Measurements from ENCODE around the gene RCAN3.
"Not testable (repeated sequence)": the region's sequence is repeated elsewhere in the genome, so short reads cannot be mapped to it uniquely, and the experiment has no call there.

Gene RCAN3

DNA sequence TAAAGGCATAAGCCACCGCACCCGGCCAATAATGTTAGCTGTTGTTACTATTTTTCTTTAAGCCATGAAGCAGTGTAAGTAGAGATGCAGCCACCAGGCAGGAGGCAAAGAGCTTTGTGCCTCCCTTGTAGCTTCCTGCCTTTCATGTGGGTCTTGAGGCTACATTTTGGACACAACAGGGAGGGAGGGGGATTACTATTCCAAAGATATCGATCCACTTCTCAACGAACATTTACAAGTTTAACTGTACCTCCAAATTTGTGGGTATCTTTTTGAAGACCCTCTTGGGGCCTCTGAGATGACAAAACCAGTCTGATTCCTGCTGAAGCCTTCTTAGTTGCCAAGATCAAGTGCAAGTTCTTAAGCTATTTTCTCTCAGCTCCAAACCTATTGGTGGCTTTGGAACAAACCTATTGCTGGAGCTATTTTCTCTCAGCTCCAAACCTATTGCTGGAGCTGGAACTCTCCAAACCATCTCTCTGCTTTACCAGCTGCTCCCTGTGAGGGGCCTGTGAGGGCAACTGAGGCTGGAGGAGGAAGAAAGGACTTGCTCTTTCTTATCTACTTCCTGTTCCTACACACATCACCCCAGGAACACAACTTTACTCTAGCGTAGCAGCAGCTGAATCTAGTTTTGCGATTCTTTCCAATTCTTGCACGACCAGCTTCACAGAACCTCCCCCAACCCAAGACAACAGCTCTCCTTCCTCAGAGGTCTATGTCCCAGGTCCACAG lies 16.1 kb upstream of the RCAN3 start:
- DNase-seq (ENCODE audit: low read depth in 2 of 2), result no peak

GRCh38 chr1:24487455-24487854 lies 15.2 kb upstream of the RCAN3 start:
- no peak for DNase-seq (ENCODE audit: low read depth in 2 of 2)

DNA sequence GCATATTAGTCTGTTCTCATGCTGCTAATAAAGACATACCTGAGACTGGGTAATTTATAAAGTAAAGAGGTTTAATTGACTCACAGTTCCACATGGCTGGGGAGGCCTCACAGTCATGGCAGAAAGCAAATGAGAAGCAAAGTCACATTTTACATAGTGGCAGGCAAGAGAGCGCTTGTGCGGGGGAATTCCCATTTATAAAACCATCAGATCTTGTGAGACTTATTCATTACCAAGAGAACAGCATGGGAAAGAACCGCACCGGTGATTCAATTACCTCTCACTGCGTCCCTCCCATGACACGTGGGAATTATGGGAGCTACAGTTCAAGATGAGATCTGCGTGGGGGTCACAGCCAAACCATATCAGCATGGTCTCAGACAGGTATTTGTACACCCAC lies 14.5 kb upstream of the RCAN3 start:
- DNase-seq (ENCODE audit: low read depth in 2 of 2), result peak; percentile 58 to 61

GRCh38 chr1:24489674-24490073 lies 13.0 kb upstream of the RCAN3 start:
- DNase-seq (ENCODE audit: low read depth in 2 of 2), result no peak

GRCh38 chr1:24490101-24490781 lies 12.4 kb upstream of the RCAN3 start:
- DNase-seq (ENCODE audit: low read depth in 2 of 2), result no peak

DNA sequence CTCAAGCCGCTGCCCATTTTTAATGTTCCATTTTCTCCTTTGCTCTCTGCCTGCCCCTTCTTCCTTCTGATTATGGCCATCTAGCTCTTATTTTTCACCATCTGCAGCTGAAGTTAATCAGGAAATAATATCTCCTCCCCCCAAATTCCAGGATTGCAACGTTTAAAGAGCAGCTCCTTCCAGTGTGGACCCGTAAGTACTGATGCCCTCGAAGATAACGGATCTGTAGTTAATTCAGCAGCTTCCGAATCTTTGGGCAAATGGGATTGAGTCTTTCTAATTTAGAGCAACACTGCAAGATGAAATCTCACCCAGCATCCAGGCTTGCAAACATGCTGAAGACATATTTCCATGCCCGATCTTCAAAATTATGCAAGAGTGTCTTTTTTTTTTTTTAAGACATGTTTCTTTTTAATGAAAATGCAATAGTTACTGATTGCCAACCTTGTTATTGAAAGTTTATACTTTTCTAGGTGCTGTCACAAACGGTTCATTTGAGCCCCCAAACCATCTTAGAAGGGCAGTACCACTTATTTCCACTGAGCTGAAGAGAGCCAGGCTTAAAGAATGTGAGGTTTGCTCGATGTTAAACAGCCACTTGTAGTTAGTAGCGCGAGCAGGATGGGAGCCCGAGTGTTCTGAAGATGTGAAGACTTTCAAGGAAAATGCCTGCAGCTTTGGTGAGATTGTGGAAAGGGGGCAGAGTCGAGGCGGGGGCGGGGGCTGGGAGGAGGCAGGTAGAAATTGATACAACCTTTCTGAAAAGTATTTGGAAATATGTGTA lies 10.9 kb upstream of the RCAN3 start:
- no peak for DNase-seq (ENCODE audit: low read depth in 2 of 2)

GRCh38 chr1:24492935-24493334 lies 9.7 kb upstream of the RCAN3 start:
- DNase-seq (ENCODE audit: low read depth in 2 of 2), result not testable (repeated sequence)

DNA sequence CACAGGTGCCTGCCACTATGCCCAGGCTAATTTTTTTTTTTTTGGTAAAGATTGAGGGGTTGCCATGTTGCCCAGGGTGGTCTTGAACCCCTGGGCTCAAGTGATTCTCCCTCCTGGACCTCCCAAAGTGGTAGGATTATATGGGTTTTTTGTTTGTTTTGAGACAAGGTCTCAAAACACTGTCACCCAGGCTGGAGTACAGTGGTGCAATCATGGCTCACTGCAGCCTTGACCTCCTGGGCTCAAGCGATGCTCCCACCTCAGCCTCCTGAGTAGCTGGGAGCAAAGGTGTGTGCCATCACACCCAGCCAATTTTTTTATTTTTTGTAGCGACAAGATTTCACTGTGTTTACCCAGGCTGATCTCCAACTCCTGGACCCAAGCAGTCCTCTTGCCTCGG lies 8.9 kb upstream of the RCAN3 start:
- DNase-seq (ENCODE audit: low read depth in 2 of 2), result no peak

DNA sequence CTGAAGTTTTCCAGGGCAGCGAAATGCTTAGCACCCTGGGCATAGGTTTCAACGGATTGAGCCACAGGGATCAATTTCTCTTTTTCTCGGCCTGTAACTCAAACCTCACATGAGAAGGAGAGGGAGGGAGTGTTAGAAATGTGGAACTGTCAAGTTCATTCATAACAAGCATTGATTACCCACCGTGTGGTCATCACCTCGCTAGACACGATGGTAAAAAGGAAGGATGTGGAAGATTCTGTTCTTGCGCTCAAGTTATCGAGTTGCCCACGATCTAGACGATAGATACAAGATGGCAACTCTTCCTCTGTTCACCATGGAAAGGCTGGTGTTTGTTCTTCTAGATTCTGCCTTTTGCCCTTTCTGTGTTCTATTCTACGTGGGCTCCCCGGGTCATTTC lies 4.0 kb upstream of the RCAN3 start:
- no peak for DNase-seq (ENCODE audit: low read depth in 2 of 2)

- DNase-seq (ENCODE audit: low read depth in 2 of 2), result no peak
Measured at GRCh38 chr1:24500448-24501048, 2.1 kb upstream of the RCAN3 start.

GRCh38 chr1:24501371-24502064 lies 1.1 kb upstream of the RCAN3 start:
- DNase-seq (ENCODE audit: low read depth in 2 of 2), result no peak

DNA sequence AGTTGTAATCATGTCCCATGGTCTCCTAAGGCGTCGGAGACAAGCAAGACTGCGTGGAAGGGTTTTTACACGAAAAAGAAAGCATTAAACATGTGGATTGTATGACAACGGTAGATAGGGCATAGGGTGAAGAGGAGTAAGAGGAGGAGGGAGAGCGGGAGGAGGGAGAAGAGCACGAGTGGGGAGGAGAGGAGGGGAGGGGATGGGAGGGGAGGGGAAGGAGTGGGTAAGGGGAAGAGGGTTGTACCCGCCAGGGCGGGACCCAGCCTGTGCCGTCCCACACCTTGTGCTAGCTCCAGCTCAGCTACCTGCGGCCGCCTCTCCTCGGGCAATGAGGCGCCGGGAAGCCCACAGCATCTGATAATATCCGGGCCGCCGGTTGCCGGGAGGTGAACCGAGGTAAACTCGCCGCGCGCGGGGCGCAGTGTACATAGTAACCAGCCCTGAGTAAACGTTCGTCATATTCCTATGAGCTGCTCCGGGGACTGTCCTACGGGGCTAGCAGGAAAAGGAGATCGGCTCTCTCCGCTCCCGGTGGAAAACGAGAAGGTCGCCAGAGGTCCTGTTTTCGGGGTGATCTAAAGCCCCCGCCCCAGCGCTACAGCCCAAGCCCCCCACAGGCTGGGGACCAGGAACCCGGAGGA lies 449 bp upstream of the RCAN3 start:
- peak; percentile 59 to 68 for DNase-seq (ENCODE audit: low read depth in 2 of 2)

DNA sequence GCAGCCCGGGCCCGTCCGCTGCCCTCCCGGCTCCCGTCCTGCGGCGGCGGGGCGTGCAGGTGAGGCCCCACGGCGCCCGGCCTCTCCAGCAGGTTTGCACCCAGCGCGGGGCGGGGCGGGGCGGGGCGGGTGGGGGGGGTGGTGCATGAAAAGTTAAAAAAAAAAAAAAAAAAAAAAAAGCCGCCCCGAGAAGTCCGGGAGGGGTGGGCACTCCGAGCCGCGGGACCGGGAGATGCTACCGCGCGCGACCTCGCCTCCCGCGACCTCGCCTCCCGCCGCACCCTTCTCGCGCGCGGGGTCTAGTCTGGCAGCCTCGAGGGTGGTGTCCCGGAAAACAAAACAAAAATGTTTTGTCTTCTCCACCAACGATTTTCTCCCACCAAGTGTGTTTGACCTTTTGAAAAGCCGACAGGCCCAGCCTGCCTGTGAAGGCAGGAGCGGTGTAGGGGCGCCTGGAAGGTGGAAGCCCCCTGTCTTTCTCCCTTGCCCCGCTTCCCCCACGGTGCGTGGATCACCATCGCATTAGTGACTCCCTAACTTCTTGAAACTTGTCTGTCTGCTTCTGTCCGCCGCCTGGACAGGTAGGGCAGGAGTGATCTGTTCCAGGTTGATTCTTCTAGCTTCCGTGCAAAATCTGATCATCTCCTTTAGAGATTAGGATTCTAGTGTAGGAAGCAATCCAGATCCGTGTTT lies 569 bp downstream of the RCAN3 start:
- no peak for DNase-seq (ENCODE audit: low read depth in 2 of 2)

GRCh38 chr1:24503870-24504523 lies 1.4 kb downstream of the RCAN3 start:
- no peak for DNase-seq (ENCODE audit: low read depth in 2 of 2)

- DNase-seq (ENCODE audit: low read depth in 2 of 2), result no peak
Measured at GRCh38 chr1:24504560-24504959, 1.9 kb downstream of the RCAN3 start.

GRCh38 chr1:24505816-24506215 lies 3.2 kb downstream of the RCAN3 start:
- DNase-seq (ENCODE audit: low read depth in 2 of 2), result no peak

DNA sequence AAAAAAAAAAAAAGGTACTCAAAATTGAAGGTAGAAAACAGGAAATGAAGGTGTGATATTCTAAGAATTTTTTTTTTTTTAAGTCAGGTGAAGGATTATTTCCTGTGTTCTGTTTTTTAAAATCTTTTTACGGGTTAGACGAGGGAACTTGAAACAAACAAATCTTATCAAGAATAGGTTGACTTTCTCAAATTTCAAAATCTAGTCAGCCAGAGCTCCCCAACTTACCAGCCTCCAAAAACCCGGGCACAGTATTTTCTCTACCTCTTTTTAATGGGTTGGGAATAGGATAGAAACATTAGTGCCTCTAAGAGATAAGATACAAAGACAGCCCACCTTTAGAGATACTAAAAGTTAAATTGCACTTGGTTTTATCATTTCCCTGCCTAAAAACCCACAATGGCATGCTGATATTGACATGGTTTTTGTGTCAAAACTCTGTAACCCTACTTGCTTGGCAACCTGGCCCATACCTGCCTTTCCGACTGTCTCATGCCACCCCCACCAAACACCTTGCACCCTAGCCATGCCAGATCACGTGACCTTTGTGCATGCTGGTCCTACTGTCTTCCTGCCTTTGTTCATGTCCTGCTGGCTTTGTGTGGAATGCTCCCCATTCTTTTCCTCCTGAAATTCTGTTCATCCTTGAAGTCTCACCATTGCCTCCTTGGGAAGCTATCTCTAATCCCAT lies 4.2 kb downstream of the RCAN3 start:
- DNase-seq (ENCODE audit: low read depth in 2 of 2), result no peak

DNA sequence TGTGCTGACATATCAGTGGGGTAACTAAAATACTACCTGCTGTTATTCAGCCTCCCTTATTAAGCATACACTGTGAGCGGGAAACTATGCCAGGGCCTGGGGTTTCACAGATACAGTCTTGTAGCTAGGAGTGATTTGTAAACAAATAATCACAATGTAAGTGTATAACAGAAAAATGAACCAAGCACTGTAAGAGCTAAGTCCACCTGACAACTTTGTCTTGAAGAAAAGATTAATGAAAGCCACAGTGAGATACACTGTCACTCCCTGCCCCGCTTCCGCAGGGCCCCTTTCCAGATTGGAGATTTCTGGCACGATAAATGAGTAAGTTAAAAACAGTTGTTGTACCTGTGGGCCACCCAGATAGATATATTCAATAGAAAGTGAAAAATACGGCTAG lies 4.8 kb downstream of the RCAN3 start:
- no peak for DNase-seq (ENCODE audit: low read depth in 2 of 2)

DNA sequence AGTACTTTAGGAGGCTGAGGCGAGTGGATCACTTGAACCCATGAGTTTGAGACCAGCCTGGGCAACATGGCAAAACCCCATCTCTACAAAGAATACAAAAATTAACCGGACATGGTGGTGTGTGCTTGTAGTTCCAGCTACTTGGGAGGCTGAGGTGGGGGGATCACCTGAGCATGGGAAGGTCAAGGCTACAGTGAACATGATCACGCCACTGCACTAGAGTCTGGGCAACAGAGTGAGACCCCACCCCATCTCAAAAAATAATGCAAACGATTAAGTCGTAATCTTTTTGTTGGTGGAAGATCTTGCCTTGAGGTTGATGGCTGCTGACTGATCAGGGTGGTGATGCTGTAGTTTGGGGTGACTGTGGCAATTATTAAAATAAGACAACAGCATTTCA lies 6.3 kb downstream of the RCAN3 start:
- no peak for DNase-seq (ENCODE audit: low read depth in 2 of 2)

- DNase-seq (ENCODE audit: low read depth in 2 of 2), result no peak
Measured at GRCh38 chr1:24513706-24514105, 11.1 kb downstream of the RCAN3 start.

Measured in stimulated activated CD4-positive, alpha-beta T cell treated with anti-CD3 and anti-CD28 coated beads, Interleukin-15, amount 100 ng/mL, for 48 hours (primary cell).